Neural cell (in vitro differentiated cells): ENCODE results near the gene CLDN20.

Experiments used
- EZH2 ChIP-seq: fragments of 200-600, 300-800 bp; shearing (Covaris generic), sonication (generic); IDR thresholded peaks from 2 replicates; pipeline ENCODE4 v1.6.1; 2014; ENCODE audit warnings: antibody characterized with exemption, low read length, borderline replicate concordance, mild to moderate bottlenecking; ENCODE audit not compliant: insufficient read depth, poor library complexity, severe bottlenecking
- MXI1 ChIP-seq: fragments of 450-650 bp; conservative IDR thresholded peaks from 2 replicates; pipeline ENCODE4 v1.6.1; 2014; ENCODE audit warnings: antibody characterized with exemption, mild to moderate bottlenecking; ENCODE audit not compliant: poor library complexity, severe bottlenecking
- POLR2AphosphoS5 ChIP-seq: IDR thresholded peaks from 2 replicates; pipeline ENCODE4 v1.6.1; 2012
- RAD21 ChIP-seq: fragments of 450-650 bp; conservative IDR thresholded peaks from 2 replicates; pipeline ENCODE4 v1.6.1; 2014; ENCODE audit warnings: antibody characterized with exemption, mild to moderate bottlenecking, moderate library complexity
- REST ChIP-seq: IDR thresholded peaks from 2 replicates; pipeline ENCODE4 v1.6.1; 2012; ENCODE audit warnings: borderline replicate concordance
- TAF1 ChIP-seq: IDR thresholded peaks from 2 replicates; pipeline ENCODE4 v1.6.1; 2012; ENCODE audit warnings: low read depth
- TF ChIP-seq, protein P1 (sequence below): fragments of 450-650 bp; IDR thresholded peaks from 2 replicates; pipeline ENCODE4 v1.5.1; 2014; ENCODE audit warnings: antibody characterized with exemption, mild to moderate bottlenecking, moderate library complexity; ENCODE audit not compliant: poor library complexity, severe bottlenecking

- TF ChIP-seq, protein P1, sequence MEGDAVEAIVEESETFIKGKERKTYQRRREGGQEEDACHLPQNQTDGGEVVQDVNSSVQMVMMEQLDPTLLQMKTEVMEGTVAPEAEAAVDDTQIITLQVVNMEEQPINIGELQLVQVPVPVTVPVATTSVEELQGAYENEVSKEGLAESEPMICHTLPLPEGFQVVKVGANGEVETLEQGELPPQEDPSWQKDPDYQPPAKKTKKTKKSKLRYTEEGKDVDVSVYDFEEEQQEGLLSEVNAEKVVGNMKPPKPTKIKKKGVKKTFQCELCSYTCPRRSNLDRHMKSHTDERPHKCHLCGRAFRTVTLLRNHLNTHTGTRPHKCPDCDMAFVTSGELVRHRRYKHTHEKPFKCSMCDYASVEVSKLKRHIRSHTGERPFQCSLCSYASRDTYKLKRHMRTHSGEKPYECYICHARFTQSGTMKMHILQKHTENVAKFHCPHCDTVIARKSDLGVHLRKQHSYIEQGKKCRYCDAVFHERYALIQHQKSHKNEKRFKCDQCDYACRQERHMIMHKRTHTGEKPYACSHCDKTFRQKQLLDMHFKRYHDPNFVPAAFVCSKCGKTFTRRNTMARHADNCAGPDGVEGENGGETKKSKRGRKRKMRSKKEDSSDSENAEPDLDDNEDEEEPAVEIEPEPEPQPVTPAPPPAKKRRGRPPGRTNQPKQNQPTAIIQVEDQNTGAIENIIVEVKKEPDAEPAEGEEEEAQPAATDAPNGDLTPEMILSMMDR, result no peak
- TF ChIP-seq TAF1 (no peak), POLR2AphosphoS5 (no peak), EZH2 (no peak), REST (no peak), RAD21 (no peak), MXI1 (no peak)
These were observed 46.8 kb downstream of the CLDN20 start for GRCh38 chr6:155310596-155310995.
